SKM-1 (cell line): ENCODE results near the gene SORCS2.
"Not testable (repeated sequence)": the region's sequence is repeated elsewhere in the genome, so short reads cannot be mapped to it uniquely, and the experiment has no call there.

Source experiments
- DNase-seq: peaks from one replicate; lab custom pipeline; 2025; ENCODE audit not compliant: unreplicated experiment; lab: John Stamatoyannopoulos, UW

SORCS2 gene

DNA sequence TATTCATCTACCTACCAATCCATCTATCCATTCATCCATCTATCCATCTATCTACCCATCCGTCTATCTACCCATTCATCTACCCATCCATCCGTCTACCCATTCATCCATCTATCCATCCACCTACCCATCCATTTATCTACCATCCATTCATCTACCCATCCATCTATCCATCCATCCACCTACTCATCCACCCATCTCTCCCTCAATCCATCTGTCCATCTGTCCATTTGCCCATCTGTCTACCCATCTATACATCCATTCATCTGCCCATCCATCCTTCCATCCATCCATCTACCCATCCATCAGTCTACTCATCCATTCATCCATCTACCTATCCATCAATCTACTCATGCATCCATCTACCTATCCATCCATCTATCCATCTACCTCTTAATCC, 369.2 kb downstream of the SORCS2 start:
- DNase-seq, result no peak

DNA sequence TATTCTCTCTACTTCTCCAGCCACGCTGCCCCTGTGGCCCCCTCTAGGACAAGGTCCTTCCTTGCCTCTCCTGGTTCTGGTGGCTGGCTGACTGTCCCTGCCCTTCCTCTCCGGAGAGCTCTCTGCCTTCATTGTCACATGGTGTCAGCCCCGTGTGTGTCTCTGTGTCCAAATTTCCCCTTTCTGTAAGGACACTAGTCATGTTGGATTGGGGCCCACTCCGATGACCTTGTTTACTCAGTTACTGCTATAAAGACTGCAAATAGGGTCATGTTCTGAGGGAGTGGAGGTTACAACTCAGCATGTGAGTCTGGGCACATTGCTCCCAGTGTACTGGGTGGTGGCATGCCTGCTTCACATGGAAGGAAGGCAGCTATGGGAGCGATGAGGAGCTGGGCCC, 371.9 kb downstream of the SORCS2 start:
- no peak for DNase-seq

DNA sequence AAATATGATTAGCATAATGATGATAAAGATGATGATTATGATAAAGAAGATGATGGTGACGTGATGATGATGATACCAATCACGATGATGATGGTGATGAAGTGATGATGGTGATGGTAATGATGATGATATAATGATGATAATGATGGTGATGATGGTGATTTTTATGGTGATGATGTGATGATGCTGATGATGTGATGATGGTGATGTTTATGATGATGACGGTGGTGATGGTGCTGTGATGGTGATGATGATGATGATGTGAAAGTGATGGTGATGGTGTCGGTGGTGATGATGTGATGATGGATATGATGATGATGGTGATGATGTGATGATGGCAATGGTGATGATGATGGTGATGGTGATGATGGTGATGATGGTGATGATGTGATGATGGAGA, 373.1 kb downstream of the SORCS2 start:
- DNase-seq, result no peak

DNA sequence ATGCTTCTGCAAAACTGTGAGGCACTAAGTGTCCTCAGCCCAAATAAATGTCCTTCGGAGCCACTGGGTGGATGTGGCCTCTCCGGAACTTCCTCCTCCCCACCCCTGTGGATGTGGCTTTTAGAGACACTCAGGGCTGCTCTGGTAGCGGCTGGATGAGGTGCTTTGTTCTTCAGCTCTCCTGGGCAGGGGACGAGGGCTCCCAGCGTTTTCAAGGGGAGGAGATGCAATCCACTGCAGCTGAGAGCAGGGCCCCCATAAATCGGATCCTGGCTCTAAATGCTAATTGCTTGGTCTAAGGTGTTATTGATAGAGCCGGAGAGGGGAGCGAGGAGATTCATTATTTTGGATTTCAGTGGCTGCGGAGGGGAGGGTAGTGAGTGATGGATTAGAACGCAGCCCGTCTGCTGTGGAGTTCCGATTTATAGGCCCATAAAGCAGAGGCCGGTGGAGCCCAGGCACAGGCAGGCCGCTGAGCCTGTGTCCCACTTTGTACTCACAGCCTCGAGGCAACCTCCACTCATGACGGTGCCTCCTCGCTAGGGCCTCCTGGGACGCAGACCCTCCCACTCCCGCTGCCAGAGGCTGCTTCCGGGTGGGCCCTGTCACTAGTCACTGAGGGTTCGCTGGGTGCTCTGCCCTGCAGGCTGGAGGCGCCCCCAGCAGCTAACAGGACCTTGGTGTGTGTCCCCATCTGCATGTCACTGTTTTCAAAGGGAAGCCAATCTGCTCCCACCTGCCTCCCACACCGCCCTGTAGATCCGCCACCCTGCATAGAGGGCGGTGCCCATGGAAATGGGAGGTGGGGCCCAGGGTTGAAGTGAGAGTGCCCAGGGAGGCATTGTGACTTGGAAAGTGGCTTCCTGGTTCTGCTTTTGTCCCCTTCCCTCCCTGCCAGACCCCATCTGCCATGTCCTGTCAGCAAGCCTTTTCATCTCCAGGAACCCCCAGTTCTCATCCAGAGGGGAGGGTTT, 377.8 kb downstream of the SORCS2 start:
- no peak for DNase-seq

DNA sequence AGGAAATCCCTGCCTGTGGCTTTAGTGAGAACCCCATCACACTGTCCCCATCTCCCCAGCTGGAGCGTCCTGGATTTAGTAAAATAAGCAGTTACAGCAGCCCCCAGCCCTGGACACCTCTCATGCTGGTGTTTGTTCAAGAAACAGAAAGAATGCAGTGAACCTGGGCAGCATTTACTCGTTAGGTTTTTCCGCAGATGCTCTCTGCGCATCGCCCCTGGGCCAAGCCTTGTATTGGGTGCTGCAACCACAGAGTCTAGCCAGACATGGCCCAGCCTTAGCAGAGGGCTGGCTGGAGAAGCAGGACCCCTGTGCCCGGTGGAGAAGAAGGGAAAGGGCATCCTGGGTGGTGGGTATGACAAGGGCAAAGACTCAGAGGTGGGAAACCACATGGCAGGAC, 378.7 kb downstream of the SORCS2 start:
- no peak for DNase-seq

DNA sequence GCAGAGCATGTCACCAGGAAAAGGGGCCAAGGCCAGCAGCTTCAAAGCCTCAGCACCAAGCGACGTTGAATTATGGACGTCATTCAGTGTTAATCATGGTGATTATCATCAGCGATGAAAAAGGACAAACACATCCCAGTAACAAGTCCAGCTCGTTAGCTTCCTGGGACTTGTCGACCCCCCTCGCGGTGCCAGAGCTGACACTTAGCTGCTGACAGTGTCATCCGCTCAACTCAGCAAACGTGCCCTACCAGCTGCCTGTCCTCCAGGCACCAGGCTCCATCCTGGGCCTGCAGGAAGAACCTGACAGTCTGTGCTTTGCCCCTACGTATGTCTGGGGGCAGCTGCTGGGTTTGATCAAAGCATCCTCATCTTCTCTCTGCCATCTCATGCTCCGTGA, 379.4 kb downstream of the SORCS2 start:
- no peak for DNase-seq

DNA sequence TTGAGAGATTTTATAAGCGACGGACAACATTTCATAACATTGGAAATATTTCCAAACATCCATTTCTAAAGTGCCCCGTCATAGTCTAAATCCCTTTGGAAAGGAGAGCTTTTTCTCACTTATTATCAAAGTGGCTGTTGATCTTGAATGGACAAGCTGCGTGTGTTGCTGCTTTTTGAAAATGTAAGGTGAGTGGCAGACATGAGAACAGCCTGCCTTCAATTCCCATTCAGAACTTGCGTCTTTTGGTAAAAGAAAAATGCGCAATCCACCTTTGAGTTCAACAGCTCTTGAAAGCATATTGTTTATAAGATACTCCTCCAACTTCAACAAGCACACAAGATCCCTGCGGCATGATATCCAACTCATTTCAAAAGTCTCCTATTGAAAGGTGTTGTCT, 380.6 kb downstream of the SORCS2 start:
- DNase-seq, result no peak

DNA sequence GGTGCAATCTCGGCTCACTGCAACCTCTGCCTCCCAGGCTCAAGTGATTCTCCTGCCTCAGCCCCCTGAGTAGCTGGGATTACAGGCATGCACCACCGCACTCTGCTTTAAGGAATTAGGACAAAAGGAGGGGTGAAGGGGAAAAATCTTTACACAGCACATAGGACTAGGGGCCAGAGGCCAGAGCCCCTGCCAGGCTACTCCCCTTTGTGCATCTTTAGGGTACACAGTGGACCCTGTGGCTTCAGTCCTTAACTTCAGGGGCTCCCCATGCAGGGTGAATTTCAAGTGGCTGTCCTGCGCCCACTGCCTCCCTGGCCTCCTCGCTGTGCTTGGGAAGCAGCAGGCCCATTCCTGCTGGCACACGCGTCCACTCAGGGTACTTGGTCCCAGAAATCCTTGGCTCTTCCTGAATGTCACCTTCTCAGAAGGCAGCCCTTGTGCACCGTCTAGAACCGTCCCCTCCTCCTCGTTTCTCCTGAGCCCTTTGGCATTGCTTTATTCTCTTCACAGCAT, 381.3 kb downstream of the SORCS2 start:
- no peak for DNase-seq

DNA sequence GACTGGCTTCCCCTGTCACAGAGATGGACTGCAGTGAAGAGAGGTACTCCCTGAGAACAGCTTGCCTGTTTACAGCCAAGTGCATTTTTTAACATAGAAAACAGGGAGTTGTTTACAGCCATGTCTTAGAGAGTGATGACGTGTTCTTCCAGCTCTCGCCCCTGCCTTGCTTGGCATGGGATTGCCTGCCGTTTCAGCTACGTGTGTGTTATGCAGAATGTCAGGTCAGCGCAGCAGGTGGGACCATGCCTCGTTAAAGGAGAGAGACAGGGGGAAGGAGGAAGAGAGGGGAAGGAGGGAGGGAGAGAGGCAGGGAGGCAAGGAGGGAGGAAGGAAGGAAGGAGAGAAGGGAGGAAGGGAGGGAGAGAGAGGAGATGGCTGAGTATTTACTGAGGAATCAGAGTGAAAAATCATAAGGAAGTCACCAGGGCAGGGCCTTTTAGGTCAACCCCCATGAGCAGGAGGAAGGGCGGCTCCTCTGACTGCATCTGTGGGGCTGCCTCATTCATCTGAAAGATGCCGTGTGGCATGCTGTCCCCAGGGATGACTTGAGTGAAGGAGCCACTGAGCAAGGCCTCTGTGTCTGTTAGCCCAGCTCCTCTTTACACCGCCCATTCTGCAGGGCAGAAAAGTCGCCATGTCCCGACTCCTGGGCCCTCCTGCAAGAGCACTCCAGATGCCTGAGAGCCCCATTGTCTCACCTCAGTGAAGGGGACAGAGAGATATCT, 382.1 kb downstream of the SORCS2 start:
- DNase-seq, result no peak

DNA sequence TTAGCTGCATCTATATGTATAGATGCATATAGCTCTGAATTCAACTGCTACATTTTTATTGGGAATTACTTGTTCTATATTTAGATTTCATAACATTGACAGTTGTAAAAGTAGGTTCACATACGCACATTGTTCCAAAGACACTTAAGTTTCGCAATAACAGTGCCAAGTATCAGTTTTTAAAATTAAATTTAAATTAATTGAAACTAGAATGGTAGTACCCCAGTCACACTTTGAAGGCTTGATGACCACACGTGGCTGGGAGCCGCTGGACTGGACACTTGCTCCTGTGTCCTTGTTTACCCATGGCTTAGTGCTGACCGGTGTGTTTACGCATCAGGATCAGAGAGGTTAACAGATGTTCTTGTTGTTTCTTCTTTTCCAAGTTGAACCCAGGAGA, 383.1 kb downstream of the SORCS2 start:
- DNase-seq, result no peak

DNA sequence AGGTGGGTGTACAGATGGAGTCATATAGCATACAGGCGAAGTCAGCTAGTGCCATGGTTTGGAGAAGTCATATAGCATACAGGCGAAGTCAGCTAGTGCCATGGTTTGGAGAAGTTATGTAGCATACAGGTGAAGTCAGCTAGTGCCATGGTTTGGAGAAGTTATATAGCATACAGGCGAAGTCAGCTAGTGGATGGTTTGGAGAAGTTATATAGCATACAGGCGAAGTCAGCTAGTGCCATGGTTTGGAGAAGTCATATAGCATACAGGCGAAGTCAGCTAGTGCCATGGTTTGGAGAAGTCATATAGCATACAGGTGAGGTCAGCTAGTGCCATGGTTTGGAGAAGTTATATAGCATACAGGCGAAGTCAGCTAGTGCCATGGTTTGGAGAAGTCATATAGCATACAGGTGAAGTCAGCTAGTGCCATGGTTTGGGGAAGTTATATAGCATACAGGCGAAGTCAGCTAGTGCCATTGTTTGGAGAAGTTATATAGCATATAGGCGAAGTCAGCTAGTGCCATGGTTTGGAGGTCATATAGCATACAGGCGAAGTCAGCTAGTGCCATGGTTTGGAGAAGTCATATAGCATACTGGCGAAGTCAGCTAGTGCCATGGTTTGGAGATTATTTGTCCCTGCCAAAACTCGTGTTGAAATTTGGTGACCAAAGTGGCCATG, 385.2 kb downstream of the SORCS2 start:
- DNase-seq, result not testable (repeated sequence)

DNA sequence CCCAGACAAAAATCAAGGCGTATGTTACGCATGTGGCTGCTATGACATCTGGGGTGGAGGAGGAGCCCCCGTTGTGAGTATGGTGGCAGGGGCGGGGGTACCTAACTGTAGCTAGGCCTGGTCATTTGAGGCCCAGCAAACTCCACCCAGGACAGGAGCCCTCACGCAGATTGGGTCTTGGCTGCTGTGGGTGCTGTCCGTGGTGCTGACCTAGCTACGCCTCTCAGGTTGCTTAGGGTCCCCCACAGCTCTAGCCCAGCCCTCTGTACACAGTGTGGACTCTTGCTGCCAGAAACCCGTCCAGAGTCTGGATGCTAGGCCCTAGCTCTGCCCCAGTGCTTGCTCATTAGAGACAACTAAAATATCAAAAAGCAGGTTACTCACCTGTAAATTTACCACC, 389.1 kb downstream of the SORCS2 start:
- DNase-seq, result no peak

DNA sequence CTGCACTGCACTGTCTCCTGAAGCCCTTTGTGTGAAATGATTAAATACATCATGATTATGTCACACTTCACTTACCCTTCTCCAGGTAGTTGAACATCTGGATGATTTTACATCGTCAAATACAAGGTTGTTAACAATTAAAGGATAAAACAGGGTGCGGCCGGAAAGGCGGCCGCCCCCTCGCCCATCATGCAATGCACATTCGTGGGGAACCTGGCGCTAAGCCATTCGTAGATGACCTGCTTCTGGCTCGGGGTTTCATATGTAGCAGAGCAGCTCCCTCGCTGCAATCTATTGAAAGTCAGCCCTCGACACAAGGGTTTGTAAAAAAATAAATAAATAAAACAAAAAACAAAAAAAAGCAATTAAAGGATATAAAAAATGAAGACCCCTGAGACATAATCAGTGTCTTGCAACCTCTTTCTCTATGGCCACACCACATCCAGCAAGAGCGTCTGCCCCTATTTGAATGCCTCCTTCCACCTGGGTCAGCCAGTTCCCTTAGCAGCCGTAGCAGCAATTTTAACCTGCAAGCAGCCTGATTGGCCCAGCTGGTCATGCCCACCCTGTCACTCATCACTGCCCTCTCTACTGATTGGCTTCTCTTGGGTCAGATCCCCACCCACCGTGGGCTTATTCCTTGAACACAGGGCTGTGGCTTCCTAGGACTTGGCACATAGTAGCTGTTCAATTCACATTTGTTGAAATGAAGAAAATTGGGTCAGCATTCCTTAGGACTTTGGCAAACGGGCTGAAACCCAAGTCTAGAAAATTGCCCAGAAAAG, 390.2 kb downstream of the SORCS2 start:
- no peak for DNase-seq

DNA sequence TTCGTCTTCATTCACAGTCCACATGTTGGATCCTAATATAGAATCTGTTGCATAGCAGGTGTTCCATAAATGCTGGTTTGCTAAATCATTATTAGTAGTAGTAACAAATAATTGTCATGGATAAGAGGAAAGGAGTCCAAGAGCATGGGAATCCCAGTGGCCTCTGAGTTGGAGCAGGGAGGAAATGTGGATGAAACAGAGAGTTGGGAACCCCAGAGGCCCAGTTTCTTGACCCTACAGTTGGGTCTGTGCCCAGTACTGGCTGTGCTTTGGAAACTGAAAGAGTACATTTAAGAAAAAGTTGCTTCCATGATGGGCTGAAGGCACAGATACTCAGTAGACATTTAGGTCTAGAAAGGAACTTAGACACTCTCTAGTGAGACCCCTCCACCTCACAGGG, 391.8 kb downstream of the SORCS2 start:
- DNase-seq, result no peak

DNA sequence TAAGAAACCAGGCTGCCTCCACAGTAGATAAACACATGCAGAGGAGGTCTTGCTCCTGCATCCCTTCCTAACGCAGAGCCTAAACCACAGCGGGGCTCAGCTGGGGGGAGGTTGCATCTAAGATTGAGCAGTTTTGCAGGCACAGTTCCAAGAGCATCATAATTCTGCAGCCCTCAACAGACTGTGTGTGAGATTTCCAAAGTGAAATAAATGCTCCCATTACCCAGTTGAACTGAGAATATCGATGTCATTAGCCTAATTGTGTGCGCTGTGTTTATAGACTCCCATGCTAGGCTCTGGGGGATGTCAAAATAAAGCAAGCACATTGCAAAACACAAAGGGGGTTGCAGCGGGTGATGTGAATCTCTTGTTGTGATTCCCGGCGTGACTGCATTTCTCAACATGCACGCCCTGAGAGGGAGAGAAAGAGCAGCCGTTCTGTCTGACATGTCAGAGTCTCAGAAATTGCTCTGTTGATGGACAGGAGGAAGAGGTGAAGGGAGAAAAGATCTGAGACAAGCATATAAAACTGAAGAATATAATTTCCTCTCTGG, 392.3 kb downstream of the SORCS2 start:
- DNase-seq, result no peak

DNA sequence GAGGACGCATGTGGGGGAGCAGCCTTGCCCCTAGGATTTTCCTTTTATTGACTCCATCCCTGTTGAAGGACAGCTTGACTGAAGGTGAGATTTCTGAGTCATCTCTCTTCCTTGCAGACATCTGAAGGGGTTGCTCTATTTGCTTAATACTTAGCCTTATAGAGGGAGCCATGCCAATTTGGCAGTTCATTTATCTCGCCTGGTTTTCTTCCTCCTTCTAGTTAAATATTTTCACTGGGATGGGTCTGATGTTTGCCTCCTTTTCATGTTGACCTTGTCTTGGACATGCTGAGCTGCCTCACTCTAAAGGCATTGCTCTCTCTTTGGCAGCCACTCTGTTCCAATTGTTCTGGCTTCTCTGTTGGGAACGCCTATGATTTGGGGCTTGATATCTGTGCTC, 393.4 kb downstream of the SORCS2 start:
- no peak for DNase-seq

DNA sequence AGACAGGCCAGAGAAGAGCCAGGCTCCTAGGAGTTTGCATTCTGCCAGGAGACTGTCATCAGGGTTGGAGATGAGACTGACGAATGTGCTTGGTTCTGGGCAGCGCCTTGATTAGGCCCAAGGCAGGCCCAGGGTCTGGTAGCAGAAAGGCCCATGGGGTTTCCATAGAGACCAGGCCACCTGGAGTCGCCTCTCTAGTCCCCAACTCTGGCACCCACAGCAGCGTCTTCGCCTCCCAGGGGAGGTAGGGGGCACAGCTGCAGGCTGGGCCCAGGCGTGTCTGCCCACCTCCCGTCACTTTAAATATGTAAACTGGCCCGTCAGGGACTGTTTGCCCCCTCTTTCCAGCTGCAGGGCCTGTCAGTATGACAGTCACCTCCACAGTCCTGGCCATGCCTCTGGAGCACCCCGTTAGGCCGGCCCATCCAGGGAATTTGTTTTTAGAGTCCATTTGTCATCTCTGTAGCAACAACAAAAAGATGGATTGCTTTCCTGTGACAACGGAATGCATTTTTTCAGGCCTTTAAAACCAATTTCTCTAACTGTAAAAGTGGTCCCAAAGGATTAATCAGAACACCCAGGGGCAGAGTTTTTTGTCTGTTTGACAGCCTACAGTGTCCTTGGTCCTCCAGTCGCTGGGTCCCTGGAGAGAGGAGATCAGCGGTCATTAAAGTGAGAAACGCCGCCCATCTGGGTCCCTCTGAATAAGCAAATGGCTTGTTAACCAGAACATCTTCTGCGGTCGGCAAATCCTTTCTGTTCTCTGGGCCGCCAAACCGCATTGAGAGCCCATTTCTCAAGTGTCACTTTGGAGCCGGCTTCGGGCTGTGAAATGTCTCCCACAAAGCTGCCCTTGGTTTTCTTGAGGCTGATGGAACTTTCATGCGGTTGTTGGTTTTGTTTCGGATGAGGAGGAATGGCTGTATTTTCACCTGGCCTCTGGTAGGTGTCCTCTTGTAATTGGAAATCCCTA, 395.4 kb downstream of the SORCS2 start:
- DNase-seq, result no peak

DNA sequence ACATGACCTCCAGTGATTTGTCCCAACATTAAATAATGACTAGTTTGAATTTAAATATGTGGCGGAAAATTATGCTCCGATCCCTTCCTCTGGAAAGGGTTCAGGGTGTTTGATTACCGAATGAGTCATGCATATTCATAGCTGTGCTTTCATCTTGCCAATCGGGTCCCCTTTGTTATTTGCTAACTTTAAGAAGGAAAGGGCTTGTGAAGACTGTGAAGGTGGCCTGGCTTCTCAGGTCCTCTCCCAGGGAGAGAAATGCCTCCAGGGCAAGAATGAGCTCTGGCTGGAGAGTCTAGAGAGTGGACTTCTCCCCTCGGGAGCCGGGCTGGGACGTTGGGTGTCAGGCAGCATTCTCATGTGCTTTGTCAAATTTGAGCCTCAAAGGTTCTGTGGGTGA, 397.9 kb downstream of the SORCS2 start:
- no peak for DNase-seq

DNA sequence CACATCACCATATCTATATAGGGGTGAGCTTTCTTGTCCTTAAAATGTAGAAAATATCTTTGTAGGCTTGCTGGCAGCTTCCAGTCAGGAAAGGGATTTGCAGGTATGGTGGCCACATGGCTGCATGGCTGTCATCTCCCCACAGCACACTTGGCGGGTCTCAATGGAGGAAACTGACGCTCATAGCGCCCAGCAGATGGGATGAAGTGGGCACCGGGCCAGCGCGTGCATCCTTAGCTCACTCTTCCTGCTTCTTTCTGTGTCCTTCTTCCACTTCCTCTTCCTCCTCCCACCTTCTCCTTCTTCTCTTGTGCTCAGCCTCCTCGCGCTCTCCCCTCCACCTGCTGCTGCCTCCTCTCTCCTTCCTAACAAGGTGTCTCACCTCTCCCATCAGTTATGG, 398.6 kb downstream of the SORCS2 start:
- no peak for DNase-seq
